ENCODE data around the gene MAT2A. TPM values are rescaled to one million over a fixed set of nuclear protein-coding genes. Genes with fewer than 3 reads are reported as not detected.

Gene MAT2A
- total RNA-seq, 2 experiments from 2014 or later = 336 to 462 TPM

- H3K9me3 ChIP-seq (ENCODE audit: low read length) = no peaks in the 10 kb centered on the region
- H3K9me2 ChIP-seq (ENCODE audit: insufficient read depth, low read length) = no peaks in the 10 kb centered on the region
These were observed 22.1 kb upstream of the MAT2A start for GRCh38 chr2:85516653-85517389.

GRCh38 chr2:85522090-85522647 lies 16.8 kb upstream of the MAT2A start:
- ChIA-PET CTCF (ENCODE audit: unreplicated experiment) (interaction anchor here (0.5 kb wide), 1 partner anchor 113 kb away, joined by 3 read pairs; no protein-coding TSS in a partner anchor), POLR2A (interaction anchor here (0.7 to 1.0 kb wide), 2 partner anchors 10 to 887 kb away, joined by 4 read pairs; no protein-coding TSS in a partner anchor)
- DNase-seq (ENCODE audit: low spot score) = no peak
- TF ChIP-seq CTCF (conservative IDR thresholded peaks at IDR 0.05; ENCODE audit: low read length) (no peak), EZH2phosphoT487 (IDR thresholded peaks at IDR 0.05; ENCODE audit: borderline replicate concordance, low read depth, low read length) (no peak)
- no peaks in the 10 kb centered on the region for H3K36me3 ChIP-seq (ENCODE audit: insufficient read depth, low read length)
- H3K9me2 ChIP-seq (ENCODE audit: insufficient read depth, low read length) = no peaks in the 10 kb centered on the region
- intact Hi-C loops (cut with micrococcal nuclease; ENCODE audit: unreplicated experiment) = loop anchor here (10.0 kb wide), 1 partner anchor 47 kb away; no protein-coding TSS in a partner anchor
- H3K4me3 ChIP-seq (ENCODE audit: low read depth, low read length, poor library complexity, severe bottlenecking) = no peak overlapping the region
- H3K4me1 ChIP-seq (ENCODE audit: insufficient read depth, low read length, poor library complexity, severe bottlenecking) = peaks cover 14% of the 10 kb centered on the region
- no peaks in the 10 kb centered on the region for H3K9me3 ChIP-seq (ENCODE audit: low read length)
- H3K27ac ChIP-seq (ENCODE audit: low read depth, low read length, poor library complexity, severe bottlenecking) = no peak overlapping the region
- BruUV-seq (replicated peaks) = no TSS peak
- no peak overlapping the region for H3K4me2 ChIP-seq (ENCODE audit: low read length)
- no peak overlapping the region for H2AFZ ChIP-seq (ENCODE audit: low read length)
- no peaks in the 10 kb centered on the region for H4K20me1 ChIP-seq (ENCODE audit: insufficient read depth, low read length)
- no peaks in the 10 kb centered on the region for H3K79me2 ChIP-seq (ENCODE audit: insufficient read depth, low read depth, low read length)

More at GRCh38 chr2:85516653-85517389, 22.1 kb upstream of the MAT2A start:
- BruUV-seq (replicated peaks) = no TSS peak
- no peaks in the 10 kb centered on the region for H4K20me1 ChIP-seq (ENCODE audit: insufficient read depth, low read length)
- ChIA-PET CTCF (ENCODE audit: unreplicated experiment) (no interaction called here), POLR2A (interaction anchor here (0.6 kb wide), 4 partner anchors 21 to 261 kb away, joined by 3 to 5 read pairs (median 4); no protein-coding TSS in a partner anchor)
- H3K4me3 ChIP-seq (ENCODE audit: low read depth, low read length, poor library complexity, severe bottlenecking) = no peak overlapping the region
- TF ChIP-seq CTCF (conservative IDR thresholded peaks at IDR 0.05; ENCODE audit: low read length) (no peak), EZH2phosphoT487 (IDR thresholded peaks at IDR 0.05; ENCODE audit: borderline replicate concordance, low read depth, low read length) (no peak)
- no peaks in the 10 kb centered on the region for H3K4me1 ChIP-seq (ENCODE audit: insufficient read depth, low read length, poor library complexity, severe bottlenecking)
- no peak for DNase-seq (ENCODE audit: low spot score)
- H3K79me2 ChIP-seq (ENCODE audit: insufficient read depth, low read depth, low read length) = no peaks in the 10 kb centered on the region
- no peak overlapping the region for H3K4me2 ChIP-seq (ENCODE audit: low read length)
- H3K36me3 ChIP-seq (ENCODE audit: insufficient read depth, low read length) = no peaks in the 10 kb centered on the region
- H2AFZ ChIP-seq (ENCODE audit: low read length) = no peak overlapping the region
- intact Hi-C loops (cut with micrococcal nuclease; ENCODE audit: unreplicated experiment) = no loop called here
- no peak overlapping the region for H3K27ac ChIP-seq (ENCODE audit: low read depth, low read length, poor library complexity, severe bottlenecking)
